ENCODE data around the gene RNF181. TPM values are rescaled to one million over a fixed set of nuclear protein-coding genes. Genes with fewer than 3 reads are reported as not detected.

Gene RNF181
- total and polyA plus RNA-seq, 2 of the 13 experiments (the other 11 are each of a cell fraction or from before 2014, with no cell fraction given): 224 to 578 TPM

- TF ChIP-seq RXRB (CRISPR knock-in tag; IDR thresholded peaks at IDR 0.05; ENCODE audit: borderline replicate concordance) (peak; percentile 8; the same call in 1 of the 2 replicates), NR1H2 (CRISPR knock-in tag; IDR thresholded peaks at IDR 0.05; ENCODE audit: borderline replicate concordance, low read depth) (peak; percentile 74; the same call in 1 of the 2 replicates), CSRNP1 (CRISPR knock-in tag; IDR thresholded peaks at IDR 0.05) (no peak), ZNF687 (CRISPR knock-in tag; IDR thresholded peaks at IDR 0.05) (peak; percentile 80), ZNF720 (CRISPR knock-in tag; IDR thresholded peaks at IDR 0.05) (no peak), U2AF1 (optimal IDR thresholded peaks at IDR 0.05; ENCODE audit: low read depth, low read length) (no peak), ZC3H4 (CRISPR knock-in tag; IDR thresholded peaks at IDR 0.05; ENCODE audit: borderline replicate concordance) (no peak), TRIM24 (CRISPR knock-in tag; IDR thresholded peaks at IDR 0.05) (no peak), HNRNPUL1 (IDR thresholded peaks at IDR 0.05; ENCODE audit: low read depth, low read length) (no peak; the same call in 1 of the 2 replicates), ATF3 (CRISPR knock-in tag; IDR thresholded peaks at IDR 0.05) (0 out of 2 replicates have a peak, but pooled peaks have one; percentile 7), ZNF788 (CRISPR knock-in tag; IDR thresholded peaks at IDR 0.05; ENCODE audit: borderline replicate concordance) (no peak; the same call in 1 of the 2 replicates), ZNF576 (CRISPR knock-in tag; IDR thresholded peaks at IDR 0.05) (peak; percentile 80; the same call in 1 of the 2 replicates), CCDC6 (CRISPR knock-in tag; IDR thresholded peaks at IDR 0.05) (peak; percentile 94), POGZ (CRISPR knock-in tag; IDR thresholded peaks at IDR 0.05) (peak; percentile 74; the same call in 1 of the 2 replicates), ZSCAN12 (CRISPR knock-in tag; IDR thresholded peaks at IDR 0.05) (no peak; the same call in 1 of the 2 replicates), ZNF816 (CRISPR knock-in tag; IDR thresholded peaks at IDR 0.05; ENCODE audit: borderline replicate concordance) (0 out of 2 replicates have a peak, but pooled peaks have one; percentile 91), KLF16 (CRISPR knock-in tag; IDR thresholded peaks at IDR 0.05) (peak in 1 of 2 experiments; percentile 53; a peak in 2 of 4 replicates), ZNF563 (CRISPR knock-in tag; IDR thresholded peaks at IDR 0.05) (peak; percentile 56; the same call in 1 of the 2 replicates), GATAD1 (CRISPR knock-in tag; IDR thresholded peaks at IDR 0.05) (peak; percentile 71)
Measured at GRCh38 chr2:85602476-85603234, 7.1 kb downstream of the RNF181 start, which contains the start of gene TMEM150A (continued).
